MCF 10A (cell line): ENCODE data around the gene BHLHA9. TPM values are rescaled to one million over a fixed set of nuclear protein-coding genes. Genes with fewer than 3 reads are reported as not detected.

Experiments
- BruUV-seq: library from RNA; stranded (reverse); fragments of 400-500 nt; replicated peaks from 2 replicates; lab custom pipeline; 2021; lab: Mats Ljungman, UMichigan
- CTCF ChIA-PET: fragments of 300-600 bp; sonication (Branson Sonifier 250); formaldehyde crosslinking; extraction: SDS; loops from one replicate; lab custom pipeline; 2021; ENCODE audit warnings: antibody characterized with exemption, inconsistent platforms; lab: Yijun Ruan, JAX
- POLR2A ChIA-PET: fragments of 300-600, 350-650 bp; sonication (Branson Sonifier 250); formaldehyde crosslinking; extraction: SDS; loops from one replicate; lab custom pipeline; 2020; ENCODE audit warnings: antibody characterized with exemption, inconsistent platforms; lab: Yijun Ruan, JAX
- DNase-seq: peaks from one replicate; pipeline ENCODE4 v3.0.0-alpha.2; 2018; ENCODE audit not compliant: unreplicated experiment
- H3K27ac Mint-ChIP-seq: one replicate; pipeline ENCODE4 v1.8.0; 2022; ENCODE audit warnings: mild to moderate bottlenecking, low read depth, mixed read lengths; ENCODE audit not compliant: unreplicated experiment
- H3K27me3 Mint-ChIP-seq: one replicate; pipeline ENCODE4 v1.8.0; 2022; ENCODE audit warnings: mixed read lengths; ENCODE audit not compliant: insufficient read depth, unreplicated experiment
- H3K36me3 Mint-ChIP-seq: one replicate; pipeline ENCODE4 v1.8.0; 2022; ENCODE audit warnings: mild to moderate bottlenecking, moderate library complexity, mixed read lengths; ENCODE audit not compliant: insufficient read depth, unreplicated experiment
- H3K4me1 Mint-ChIP-seq: one replicate; pipeline ENCODE4 v1.8.0; 2022; ENCODE audit warnings: mixed read lengths; ENCODE audit not compliant: insufficient read depth, unreplicated experiment
- H3K4me3 Mint-ChIP-seq: one replicate; pipeline ENCODE4 v1.8.0; 2022; ENCODE audit warnings: mild to moderate bottlenecking, moderate library complexity, mixed read lengths; ENCODE audit not compliant: unreplicated experiment
- H3K9me3 Mint-ChIP-seq: one replicate; pipeline ENCODE4 v1.8.0; 2022; ENCODE audit warnings: mixed read lengths; ENCODE audit not compliant: unreplicated experiment
- CTCF ChIP-seq: fragments of 200-600 bp; IDR thresholded peaks from one replicate; pipeline ENCODE4 v1.8.0; 2022; ENCODE audit warnings: antibody characterized with exemption, mild to moderate bottlenecking; ENCODE audit not compliant: unreplicated experiment
- intact Hi-C: fragments of 100-400 bp; cut with micrococcal nuclease; formaldehyde crosslinking; loops from 2 replicates; pipeline ENCODE4 v1.14.1; 2022
- total RNA-seq: library from RNA; stranded (reverse); gene quantifications from 2 replicates; pipeline ENCODE4 v1.2.3, GENCODE V29; 2022

BHLHA9 gene
- total RNA-seq, 1 experiment from 2014 or later = not detected

- no peak for TF ChIP-seq CTCF
- POLR2A ChIA-PET = interaction anchor here (0.7 kb wide), 1 partner anchor 54 kb away, joined by 4 read pairs; no protein-coding TSS in a partner anchor
- Mint-ChIP-seq H3K27me3 (no peaks in the 10 kb centered on the region), H3K9me3 (peaks cover 4% of the 10 kb centered on the region), H3K4me1 (no peaks in the 10 kb centered on the region), H3K27ac (no peak overlapping the region), H3K36me3 (no peaks in the 10 kb centered on the region), H3K4me3 (no peak overlapping the region)
- no peak for DNase-seq
- no TSS peak for BruUV-seq
- CTCF ChIA-PET = interaction anchor here (0.6 to 0.7 kb wide), 2 partner anchors 84 to 288 kb away, joined by 3 to 4 read pairs; no protein-coding TSS in a partner anchor
- intact Hi-C loops = no loop called here
Observed at GRCh38 chr17:1251866-1252608, 18.2 kb upstream of the BHLHA9 start.

GRCh38 chr17:1255041-1255440 lies 15.2 kb upstream of the BHLHA9 start:
- no peak for TF ChIP-seq CTCF
- Mint-ChIP-seq H3K9me3 (no peaks in the 10 kb centered on the region), H3K4me1 (no peaks in the 10 kb centered on the region), H3K36me3 (no peaks in the 10 kb centered on the region), H3K27me3 (no peaks in the 10 kb centered on the region), H3K4me3 (no peak overlapping the region), H3K27ac (no peak overlapping the region)
- BruUV-seq = no TSS peak
- DNase-seq = no peak
- CTCF ChIA-PET = no interaction called here
- POLR2A ChIA-PET = no interaction called here
- intact Hi-C loops = loop anchor here (5.0 kb wide), 1 partner anchor 377 kb away; no protein-coding TSS in a partner anchor

- CTCF ChIA-PET = no interaction called here
- Mint-ChIP-seq H3K4me3 (no peak overlapping the region), H3K27me3 (no peaks in the 10 kb centered on the region), H3K9me3 (no peaks in the 10 kb centered on the region), H3K27ac (no peak overlapping the region), H3K36me3 (peaks cover 6% of the 10 kb centered on the region), H3K4me1 (no peaks in the 10 kb centered on the region)
- intact Hi-C loops = loop anchor here (5.0 kb wide), 1 partner anchor 376 kb away; no protein-coding TSS in a partner anchor
- DNase-seq = no peak
- no TSS peak for BruUV-seq
- no peak for TF ChIP-seq CTCF
- POLR2A ChIA-PET = interaction anchor here (0.7 kb wide), 1 partner anchor 11 kb away, joined by 3 read pairs; no protein-coding TSS in a partner anchor
Observed at GRCh38 chr17:1256699-1257098, 13.5 kb upstream of the BHLHA9 start.

- ChIA-PET CTCF (interaction anchor here (0.6 to 1.8 kb wide), 7 partner anchors 9 to 372 kb away, joined by 3 to 6 read pairs (median 3); partner anchors contain the start of genes BHLHA9 and INPP5K), POLR2A (no interaction called here)
- no TSS peak for BruUV-seq
- DNase-seq = no peak
- H3K27ac Mint-ChIP-seq = no peak overlapping the region
- no peaks in the 10 kb centered on the region for H3K27me3 Mint-ChIP-seq
- H3K4me1 Mint-ChIP-seq = no peaks in the 10 kb centered on the region
- peak overlapping the region; percentile 72 for H3K4me3 Mint-ChIP-seq
- no peaks in the 10 kb centered on the region for H3K9me3 Mint-ChIP-seq
- intact Hi-C loops = no loop called here
- no peak for TF ChIP-seq CTCF
- H3K36me3 Mint-ChIP-seq = peaks cover 6% of the 10 kb centered on the region
Observed at GRCh38 chr17:1260086-1260769, 10.0 kb upstream of the BHLHA9 start.
